Mucosa of rectum (tissue), 2 donors: ENCODE data around the gene RASAL1.
"Not testable (repeated sequence)": the region's sequence is repeated elsewhere in the genome, so short reads cannot be mapped to it uniquely, and the experiment has no call there.

ENCODE experiments used
- H3K27ac ChIP-seq, 2 donors: one replicate each; pipeline ENCODE4 v1.7.0; 2013; ENCODE audit warnings: inconsistent platforms in 2 of 2, low read depth in 2 of 2, low read length in 2 of 2
- H3K27me3 ChIP-seq, 2 donors: one replicate each; pipeline ENCODE4 v1.7.0; 2013; ENCODE audit warnings: low read length in 2 of 2; ENCODE audit not compliant: control insufficient read depth in 2 of 2, insufficient read depth in 2 of 2
- H3K36me3 ChIP-seq, 2 donors: one replicate each; pipeline ENCODE4 v1.7.0; 2013; ENCODE audit warnings: low read length in 2 of 2; ENCODE audit not compliant: control insufficient read depth in 2 of 2, insufficient read depth in 2 of 2
- H3K4me1 ChIP-seq, 2 donors: one replicate each; pipeline ENCODE4 v1.7.0; 2013; ENCODE audit warnings: low read length in 2 of 2, mild to moderate bottlenecking in 1 of 2; ENCODE audit not compliant: control insufficient read depth in 2 of 2, insufficient read depth in 2 of 2
- H3K4me3 ChIP-seq, 2 donors: one replicate each; pipeline ENCODE4 v1.7.0; 2013; ENCODE audit warnings: low read length in 2 of 2
- H3K9ac ChIP-seq, 2 donors: one replicate each; pipeline ENCODE4 v1.7.0; 2013; ENCODE audit warnings: low read length in 2 of 2, low read depth in 1 of 2, mild to moderate bottlenecking in 1 of 2
- H3K9me3 ChIP-seq, 2 donors: one replicate each; pipeline ENCODE4 v1.7.0; 2013; ENCODE audit warnings: low read length in 2 of 2; ENCODE audit not compliant: control insufficient read depth in 2 of 2
- donor health status: healthy.
- donor health status: Normal muscosa, but diverticular disease.

Gene RASAL1

DNA sequence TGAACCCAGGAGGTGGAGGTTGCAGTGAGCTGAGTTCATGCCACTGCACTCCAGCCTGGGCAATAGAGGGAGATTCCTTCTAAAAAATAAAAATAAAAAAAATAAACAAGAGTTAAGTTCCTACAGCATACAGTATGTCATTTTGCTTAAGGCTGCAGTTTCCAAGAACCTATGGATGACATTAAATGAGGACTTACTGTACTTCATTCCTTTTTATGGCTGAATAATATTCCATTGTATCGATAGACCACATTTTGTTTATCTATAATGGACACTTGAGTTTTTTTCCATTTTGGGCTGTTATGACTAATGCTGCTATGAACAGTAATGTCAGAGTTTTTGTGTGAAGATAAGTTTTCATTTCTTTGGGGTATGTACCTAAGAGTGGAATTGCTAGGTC is 17.4 kb downstream of the RASAL1 start:
- H3K27me3 ChIP-seq: no peaks in the 10 kb centered on the region
- no peaks in the 10 kb centered on the region for H3K4me1 ChIP-seq
- H3K9me3 ChIP-seq: no peaks in the 10 kb centered on the region
- no peak overlapping the region for H3K9ac ChIP-seq
- no peaks in the 10 kb centered on the region for H3K36me3 ChIP-seq
- no peak overlapping the region for H3K4me3 ChIP-seq
- no peak overlapping the region for H3K27ac ChIP-seq

DNA sequence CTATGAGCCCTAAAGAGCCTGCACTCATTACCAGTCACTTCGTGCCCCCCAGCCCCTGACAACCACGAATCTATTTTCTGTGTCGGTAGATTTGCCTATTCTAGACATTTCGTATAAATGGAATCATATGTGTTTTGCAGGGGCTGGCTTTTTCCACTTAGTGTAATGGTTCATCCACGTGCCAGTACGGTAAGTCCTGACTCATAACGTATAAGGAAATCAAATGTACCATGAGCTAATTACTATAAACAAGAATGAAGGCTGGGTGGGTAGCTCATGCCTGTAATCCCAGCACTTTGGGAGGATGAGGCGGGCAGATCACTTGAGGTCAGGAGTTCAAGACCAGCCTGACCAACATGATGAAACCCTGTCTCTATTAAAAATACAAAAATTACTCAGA is 17.9 kb downstream of the RASAL1 start:
- not testable (repeated sequence) for H3K27ac ChIP-seq, H3K4me1 ChIP-seq, H3K9ac ChIP-seq, H3K27me3 ChIP-seq, H3K4me3 ChIP-seq, H3K9me3 ChIP-seq, H3K36me3 ChIP-seq

DNA sequence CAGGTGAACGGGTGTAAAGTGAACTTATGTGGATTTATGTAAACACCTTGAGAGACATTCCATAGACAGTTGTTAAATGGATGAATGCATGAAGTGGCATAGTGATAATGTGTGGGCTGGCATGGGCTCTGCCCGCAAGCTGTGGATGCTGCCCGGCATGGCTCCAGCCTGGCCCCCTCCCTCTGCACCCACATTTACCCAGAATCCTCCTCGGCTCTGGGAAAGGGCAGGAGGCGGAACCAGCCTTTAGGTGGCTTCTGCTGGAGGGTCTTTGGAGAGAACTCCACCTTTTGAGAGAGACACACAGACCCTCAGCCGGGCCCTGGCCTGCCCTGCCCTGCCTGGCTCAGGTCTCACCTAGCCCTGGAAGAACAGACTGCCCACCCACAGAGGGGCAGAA is 18.7 kb downstream of the RASAL1 start:
- H3K9ac ChIP-seq: no peak overlapping the region
- H3K4me1 ChIP-seq: no peaks in the 10 kb centered on the region
- H3K27me3 ChIP-seq: no peaks in the 10 kb centered on the region
- H3K27ac ChIP-seq: no peak overlapping the region
- H3K4me3 ChIP-seq: no peak overlapping the region
- no peaks in the 10 kb centered on the region for H3K9me3 ChIP-seq
- no peaks in the 10 kb centered on the region for H3K36me3 ChIP-seq

GRCh38 chr12:113115455-113116126 is 20.0 kb downstream of the RASAL1 start:
- Histone ChIP-seq H3K4me3 (no peak overlapping the region), H3K4me1 (no peaks in the 10 kb centered on the region), H3K36me3 (no peaks in the 10 kb centered on the region), H3K27ac (no peak overlapping the region), H3K9ac (no peak overlapping the region), H3K9me3 (no peaks in the 10 kb centered on the region), H3K27me3 (no peaks in the 10 kb centered on the region)

DNA sequence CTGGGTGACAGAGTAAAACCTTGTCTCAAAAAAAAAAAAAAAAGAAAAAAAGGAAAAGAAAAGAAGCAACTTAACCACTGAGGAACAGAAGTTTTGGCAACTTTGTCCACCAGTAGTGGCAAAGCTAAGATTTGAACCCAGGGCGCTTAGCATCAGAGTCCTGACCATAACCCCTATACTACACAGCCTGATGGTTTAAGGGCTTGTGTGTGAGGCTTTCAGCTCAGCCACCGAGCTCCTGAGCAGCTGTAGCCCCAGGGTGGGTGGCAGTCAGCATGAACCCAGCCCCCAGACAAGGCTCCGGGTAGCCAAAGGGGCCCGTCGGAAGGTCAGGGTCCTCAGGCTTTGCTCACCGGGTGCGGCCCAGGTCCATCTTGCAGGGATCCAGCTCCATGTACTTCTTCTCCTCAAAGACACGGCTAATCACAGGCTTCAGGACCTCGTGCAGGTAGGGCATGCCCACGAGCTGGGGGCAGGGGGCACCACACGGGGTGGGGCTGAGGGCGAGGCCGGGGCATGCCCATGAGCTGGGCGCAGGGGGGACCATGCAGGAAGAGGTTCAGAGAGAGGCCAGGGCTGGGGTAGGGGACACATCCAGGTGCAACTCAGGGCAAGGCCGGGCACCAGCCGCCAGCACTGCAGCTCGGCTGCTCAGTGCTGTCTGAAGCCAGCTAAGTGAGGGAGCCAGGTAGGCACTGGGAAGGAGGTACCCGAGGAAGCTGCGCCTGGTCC is 20.9 kb downstream of the RASAL1 start:
- Histone ChIP-seq H3K36me3 (no peaks in the 10 kb centered on the region), H3K9me3 (no peaks in the 10 kb centered on the region), H3K4me3 (no peak overlapping the region), H3K27me3 (no peaks in the 10 kb centered on the region), H3K9ac (no peak overlapping the region), H3K4me1 (no peaks in the 10 kb centered on the region), H3K27ac (no peak overlapping the region)

DNA sequence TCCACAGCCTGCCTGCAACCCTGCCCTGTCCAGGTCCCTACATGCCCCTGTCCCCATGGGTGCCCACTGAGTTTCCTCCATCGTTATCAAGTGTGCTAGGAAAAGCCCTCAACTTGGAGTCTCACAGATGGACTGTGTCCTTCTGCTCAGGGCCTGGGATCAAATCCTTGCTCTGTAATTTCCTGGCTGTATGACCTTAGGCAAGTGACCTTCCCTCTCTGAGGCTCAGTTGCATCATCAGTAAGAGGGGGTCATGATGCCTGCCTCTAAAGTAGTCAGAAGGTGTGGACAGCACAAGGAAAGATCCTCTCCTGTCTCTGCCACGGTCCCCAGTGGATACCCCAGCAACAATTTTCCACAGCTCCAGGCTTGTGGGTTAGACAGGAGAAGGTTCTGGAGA is 22.2 kb downstream of the RASAL1 start:
- H3K9ac ChIP-seq: no peak overlapping the region
- no peaks in the 10 kb centered on the region for H3K36me3 ChIP-seq
- H3K4me3 ChIP-seq: no peak overlapping the region
- no peaks in the 10 kb centered on the region for H3K27me3 ChIP-seq
- H3K9me3 ChIP-seq: no peaks in the 10 kb centered on the region
- no peak overlapping the region for H3K27ac ChIP-seq
- no peaks in the 10 kb centered on the region for H3K4me1 ChIP-seq

DNA sequence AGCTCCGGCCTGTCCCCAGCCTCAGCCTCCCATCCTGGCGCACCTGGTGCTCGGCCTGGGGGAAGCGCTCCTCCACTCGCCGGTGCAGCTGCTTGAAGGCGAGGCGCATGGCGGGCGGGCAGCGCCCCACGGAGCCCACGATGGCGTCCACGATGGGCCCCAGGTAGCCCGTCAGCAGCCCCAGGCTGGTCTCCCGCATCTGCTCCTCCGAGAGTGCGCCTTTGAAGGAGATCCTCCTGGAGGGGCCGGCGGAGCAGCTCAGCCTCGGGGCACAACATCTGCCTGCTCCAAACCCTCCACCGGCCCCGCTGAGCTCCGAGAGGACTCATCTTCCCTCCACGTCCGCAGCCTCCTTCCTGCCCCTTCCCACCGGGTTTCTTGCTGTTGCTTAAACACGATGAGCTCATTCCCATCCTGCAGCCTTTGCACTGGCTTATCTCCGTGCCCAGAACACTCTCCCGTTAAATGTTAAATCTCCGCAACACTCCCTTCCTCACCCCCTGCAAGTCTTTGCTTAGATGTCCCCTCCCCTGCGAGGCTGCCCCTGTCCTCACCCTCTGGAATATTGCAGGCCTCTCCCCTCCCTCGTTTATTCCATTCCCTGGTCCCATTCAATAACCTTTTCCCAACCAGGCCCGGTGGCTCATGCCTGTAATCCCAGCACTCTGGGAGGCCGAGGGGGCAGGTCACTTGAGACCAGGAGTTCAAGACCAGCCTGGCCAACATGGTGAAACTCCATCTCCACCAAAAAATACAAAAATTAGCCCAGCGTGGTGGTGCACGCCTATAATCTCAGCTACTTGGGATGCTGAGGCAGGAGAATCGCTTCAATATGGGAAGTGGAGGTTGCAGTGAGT is 23.3 kb downstream of the RASAL1 start:
- no peak overlapping the region for H3K27ac ChIP-seq
- H3K36me3 ChIP-seq: no peaks in the 10 kb centered on the region
- no peak overlapping the region for H3K4me3 ChIP-seq
- no peaks in the 10 kb centered on the region for H3K9me3 ChIP-seq
- H3K9ac ChIP-seq: no peak overlapping the region
- H3K4me1 ChIP-seq: no peaks in the 10 kb centered on the region
- no peaks in the 10 kb centered on the region for H3K27me3 ChIP-seq

DNA sequence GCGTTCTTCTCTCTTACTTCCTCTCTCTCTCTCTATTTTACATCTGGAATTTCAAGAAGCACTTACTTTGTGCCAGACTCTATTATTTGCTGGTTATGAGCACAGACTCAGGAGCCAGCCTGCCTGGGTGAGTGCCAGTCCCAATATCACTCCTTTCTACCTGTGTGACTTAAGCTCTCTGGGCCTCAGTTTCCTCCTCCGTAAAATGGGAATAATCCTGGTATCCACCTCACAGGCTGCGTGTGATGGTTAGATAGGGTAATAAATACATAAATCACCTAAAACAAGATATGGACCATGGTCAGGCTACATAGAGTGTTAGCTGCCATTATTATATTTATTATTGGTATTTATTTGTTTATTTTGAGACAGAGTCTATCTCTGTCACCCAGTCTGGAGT is 24.3 kb downstream of the RASAL1 start:
- Histone ChIP-seq H3K27me3 (no peaks in the 10 kb centered on the region), H3K4me1 (no peaks in the 10 kb centered on the region), H3K36me3 (no peaks in the 10 kb centered on the region), H3K9me3 (no peaks in the 10 kb centered on the region), H3K9ac (no peak overlapping the region), H3K27ac (no peak overlapping the region), H3K4me3 (no peak overlapping the region)

- no peak overlapping the region for H3K9ac ChIP-seq
- no peaks in the 10 kb centered on the region for H3K36me3 ChIP-seq
- H3K4me3 ChIP-seq: no peak overlapping the region
- H3K9me3 ChIP-seq: no peaks in the 10 kb centered on the region
- H3K27me3 ChIP-seq: no peaks in the 10 kb centered on the region
- H3K27ac ChIP-seq: no peak overlapping the region
- no peaks in the 10 kb centered on the region for H3K4me1 ChIP-seq
Measured at GRCh38 chr12:113109872-113110599, 25.5 kb downstream of the RASAL1 start.

DNA sequence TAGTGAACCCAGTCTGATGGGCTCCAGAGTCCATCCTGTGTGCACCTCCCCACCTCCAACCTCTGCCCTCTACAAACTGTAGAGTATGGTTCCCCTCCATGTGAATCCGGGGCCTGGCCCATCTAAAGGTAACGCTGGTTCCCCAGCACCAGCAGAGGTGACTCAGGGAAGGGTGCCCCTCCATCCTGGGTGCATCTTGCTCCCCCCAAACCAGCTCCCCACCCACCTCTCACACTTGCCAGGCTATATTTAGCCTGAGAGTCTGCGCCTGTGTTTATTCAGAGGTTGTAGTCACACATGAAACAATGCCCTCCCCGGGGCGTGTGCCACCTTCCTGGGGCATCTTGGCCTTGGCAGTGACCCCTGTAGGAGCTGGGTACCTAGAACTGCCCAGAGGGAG is 26.2 kb downstream of the RASAL1 start:
- Histone ChIP-seq H3K9me3 (no peaks in the 10 kb centered on the region), H3K4me3 (no peak overlapping the region), H3K27me3 (no peaks in the 10 kb centered on the region), H3K27ac (no peak overlapping the region), H3K4me1 (no peaks in the 10 kb centered on the region), H3K9ac (no peak overlapping the region), H3K36me3 (no peaks in the 10 kb centered on the region)
